Activated CD4-positive, alpha-beta T cell treated with anti-CD3 and anti-CD28 coated beads, Interleukin-2, amount 50 U/mL, for 16 hours (primary cell): ENCODE measurements around the gene ACTR3.

Source experiments
- DNase-seq: peaks from one replicate; pipeline ENCODE4 v3.0.0-alpha.2; 2020

Gene ACTR3

DNA sequence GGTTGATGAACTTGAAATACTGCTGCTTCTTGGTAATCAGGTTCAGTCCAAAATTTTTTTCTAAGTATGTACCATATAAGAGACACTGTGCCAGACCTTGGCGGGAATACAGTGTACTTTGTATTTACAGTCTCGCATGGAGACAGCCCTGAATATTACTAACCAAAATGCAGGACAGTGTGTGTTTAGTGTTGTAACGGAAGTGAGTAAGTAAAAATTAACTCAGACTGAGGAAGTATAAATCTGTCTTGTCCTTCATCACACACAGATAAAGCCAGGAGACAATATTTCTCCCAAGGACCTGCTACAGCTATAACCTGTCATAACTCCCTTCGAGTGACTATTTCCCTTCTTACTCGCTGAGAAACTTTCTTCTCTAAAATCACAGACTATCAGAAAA lies 76.9 kb downstream of the ACTR3 start:
- no peak for DNase-seq

- DNase-seq: no peak
Measured at GRCh38 chr2:113967272-113967671, 77.4 kb downstream of the ACTR3 start.

- DNase-seq: no peak
Measured at GRCh38 chr2:113972766-113973165, 82.9 kb downstream of the ACTR3 start.

DNA sequence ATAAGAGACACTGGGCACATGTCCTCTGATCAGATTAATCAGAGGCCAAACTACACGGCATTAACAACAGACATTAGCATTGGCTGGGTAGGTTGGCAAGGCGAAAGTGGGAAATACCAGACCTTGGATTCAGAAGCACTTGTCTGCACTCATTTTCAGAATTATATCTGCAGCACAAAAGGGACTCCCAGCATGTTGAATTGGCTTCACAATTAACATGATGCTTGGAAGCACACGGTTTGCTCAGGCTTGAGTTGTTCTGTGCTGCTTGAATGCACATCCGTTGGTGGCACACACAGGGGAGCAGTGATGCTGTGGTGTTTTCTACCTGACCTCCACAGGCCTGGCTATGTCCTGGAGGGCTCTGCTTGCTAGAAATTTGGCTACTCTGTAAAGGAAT lies 83.9 kb downstream of the ACTR3 start:
- DNase-seq: no peak

DNA sequence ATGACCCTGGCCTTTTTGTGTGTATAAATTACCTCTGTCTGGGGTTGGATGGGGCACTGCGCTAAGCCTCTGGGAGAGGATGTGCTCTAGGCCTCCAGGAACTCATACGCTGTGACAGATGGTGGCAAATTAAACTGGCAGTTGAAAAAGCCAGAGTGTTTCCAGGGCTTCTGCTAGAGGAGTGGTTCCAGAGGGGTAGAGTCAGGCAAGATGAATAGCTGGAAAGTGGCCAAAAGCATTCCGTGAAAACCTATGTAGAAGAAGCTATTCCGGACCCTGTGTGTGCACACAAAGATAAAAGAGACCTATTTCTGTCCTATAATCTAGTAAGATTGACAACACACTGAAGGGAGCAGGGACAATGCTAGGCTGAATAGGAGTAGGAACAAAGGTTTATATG lies 84.8 kb downstream of the ACTR3 start:
- DNase-seq: no peak

- no peak for DNase-seq
Measured at GRCh38 chr2:113976277-113976928, 86.5 kb downstream of the ACTR3 start.

GRCh38 chr2:113977060-113977659 lies 87.3 kb downstream of the ACTR3 start:
- DNase-seq: no peak

- DNase-seq: no peak
Measured at GRCh38 chr2:113977660-113978523, 88.0 kb downstream of the ACTR3 start.

DNA sequence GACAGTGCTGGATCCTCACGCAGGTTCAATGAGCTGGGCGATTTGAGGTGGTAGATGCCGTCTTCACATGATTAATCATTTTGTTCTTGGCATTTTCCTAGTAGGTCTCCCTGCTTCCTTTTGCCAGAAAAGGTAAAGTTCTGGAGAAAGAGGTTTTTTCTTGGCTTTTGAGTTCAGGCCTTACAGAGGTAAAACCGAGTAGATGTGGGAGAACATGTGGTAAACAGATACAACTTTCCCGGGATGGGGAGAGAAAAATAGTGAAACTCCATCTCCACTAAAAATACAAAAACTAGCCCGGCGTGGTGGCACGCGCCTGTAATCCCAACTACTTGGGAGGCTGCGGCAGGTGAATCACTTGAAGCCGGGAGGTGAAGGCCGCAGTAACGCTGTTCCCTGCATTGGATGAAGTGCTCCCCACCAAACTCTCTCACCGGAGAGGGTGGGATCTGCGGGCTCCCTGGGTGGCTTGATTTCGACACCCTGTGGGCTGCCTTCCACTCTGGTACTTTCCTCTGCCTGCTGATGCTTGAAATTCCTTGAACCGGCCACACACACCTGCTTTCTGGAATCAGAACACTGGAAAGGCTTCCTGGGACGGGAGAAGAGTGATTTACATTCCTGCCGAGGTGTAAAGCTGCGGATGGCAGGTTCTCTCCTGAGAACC lies 88.8 kb downstream of the ACTR3 start:
- DNase-seq: no peak

GRCh38 chr2:113979191-113980128 lies 89.6 kb downstream of the ACTR3 start:
- peak; percentile 74 for DNase-seq

- DNase-seq: no peak
Measured at GRCh38 chr2:113980946-113981345, 91.1 kb downstream of the ACTR3 start.

DNA sequence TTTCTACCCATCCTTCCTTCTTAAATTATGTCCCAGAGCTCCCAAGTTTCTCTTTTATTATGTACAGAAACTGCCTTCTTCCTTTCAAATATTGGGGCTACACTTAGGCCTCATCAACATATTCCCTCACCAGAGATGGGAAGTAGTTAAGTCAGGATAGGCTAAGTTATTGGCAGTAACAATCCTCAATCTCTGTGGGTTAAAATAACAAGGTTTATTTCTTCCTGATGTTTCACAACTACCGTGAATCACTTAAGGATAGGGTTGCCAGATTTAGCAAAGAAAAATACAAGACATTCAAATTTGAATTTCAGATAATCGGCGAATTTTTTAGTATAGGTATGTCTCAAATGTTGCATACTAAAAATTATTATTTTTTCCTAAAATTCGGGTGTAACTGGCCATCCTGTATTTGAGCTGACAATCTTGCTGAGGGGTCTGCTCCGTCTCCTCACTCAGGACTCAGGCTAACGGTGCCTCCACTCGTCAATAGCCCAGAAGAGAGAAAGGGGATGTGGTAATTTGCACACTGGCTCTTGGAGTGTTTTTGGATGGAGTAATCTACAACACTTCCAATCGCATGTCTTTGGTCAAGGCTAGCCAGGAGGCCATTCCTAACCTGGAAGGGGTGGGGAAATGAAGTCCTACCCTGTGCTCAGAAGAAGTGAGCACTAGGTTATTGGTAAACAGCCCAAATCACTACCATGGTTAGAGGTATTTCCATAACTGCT lies 91.7 kb downstream of the ACTR3 start:
- DNase-seq: no peak

DNA sequence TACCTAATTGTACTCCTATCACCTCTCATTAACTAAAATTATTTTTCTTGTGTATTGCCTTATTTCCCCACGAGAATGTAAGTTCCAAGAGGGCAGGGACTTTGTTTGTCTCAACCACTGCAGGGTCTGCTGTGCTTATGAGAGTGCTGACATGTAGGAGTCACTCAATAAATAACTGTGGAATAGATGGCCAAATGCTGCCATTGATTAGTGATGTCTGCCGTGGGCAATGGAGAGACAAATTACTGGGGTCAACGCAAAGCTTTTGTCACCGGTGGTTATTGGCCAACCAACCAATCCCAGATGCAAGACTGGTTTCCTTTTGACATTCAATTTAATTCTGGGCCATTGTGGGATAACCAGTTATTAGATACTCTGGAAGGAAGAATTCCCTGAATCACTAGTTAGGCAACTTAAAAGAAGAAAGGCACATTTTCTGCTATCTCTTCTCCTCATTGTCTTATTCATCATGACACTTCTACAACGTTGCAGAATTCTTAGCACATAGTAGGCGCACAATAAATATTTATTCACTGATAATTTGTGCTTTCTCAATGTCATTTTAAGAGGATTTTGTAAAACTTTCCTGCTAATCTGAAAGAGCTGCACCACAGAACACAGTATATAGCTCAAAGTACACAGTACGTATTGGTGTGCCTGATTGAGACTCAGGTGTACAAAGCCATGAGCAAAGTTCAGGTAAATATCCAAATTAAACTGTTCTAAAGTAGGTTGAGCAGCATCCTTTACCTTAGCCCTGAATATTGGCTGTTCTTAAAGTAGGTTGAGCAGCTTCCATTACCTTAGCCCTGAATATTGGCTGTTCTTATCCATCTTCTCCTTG lies 95.9 kb downstream of the ACTR3 start:
- no peak for DNase-seq

GRCh38 chr2:113986762-113987290 lies 96.9 kb downstream of the ACTR3 start:
- DNase-seq: no peak

DNA sequence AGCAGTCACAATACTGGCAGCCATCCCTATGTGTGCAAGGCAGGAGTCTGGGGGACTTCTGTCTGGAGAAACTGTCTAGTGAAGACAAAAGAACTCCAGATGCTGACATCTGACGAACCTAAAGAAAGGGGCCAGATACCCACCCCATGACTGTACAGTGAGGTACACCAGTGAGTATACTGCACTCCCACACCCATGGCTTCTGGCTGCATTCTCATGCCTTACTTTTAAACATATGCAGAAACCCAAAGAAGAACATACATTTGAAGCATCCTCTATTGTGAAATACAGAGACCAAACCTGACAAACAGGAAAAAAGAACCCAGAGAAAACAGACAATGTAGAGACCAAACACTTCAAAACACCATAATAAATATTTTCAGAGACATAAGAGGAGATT lies 102.2 kb downstream of the ACTR3 start:
- no peak for DNase-seq

GRCh38 chr2:113996671-113997594 lies 107.0 kb downstream of the ACTR3 start:
- DNase-seq: no peak

GRCh38 chr2:114001152-114001551 lies 111.3 kb downstream of the ACTR3 start:
- no peak for DNase-seq

- DNase-seq: no peak
Measured at GRCh38 chr2:114001937-114002336, 112.0 kb downstream of the ACTR3 start.

GRCh38 chr2:114005110-114005783 lies 115.4 kb downstream of the ACTR3 start:
- DNase-seq: no peak
